GM21515 (cell line): ENCODE measurements around the gene CRISP2.
"Not testable (repeated sequence)": the region's sequence is repeated elsewhere in the genome, so short reads cannot be mapped to it uniquely, and the experiment has no call there.

ENCODE experiments used
- ATAC-seq: cut with Tn5 transposase; IDR thresholded peaks from one replicate; pipeline ENCODE4 v1.9.1; 2021; ENCODE audit not compliant: unreplicated experiment

CRISP2 gene, protein sequence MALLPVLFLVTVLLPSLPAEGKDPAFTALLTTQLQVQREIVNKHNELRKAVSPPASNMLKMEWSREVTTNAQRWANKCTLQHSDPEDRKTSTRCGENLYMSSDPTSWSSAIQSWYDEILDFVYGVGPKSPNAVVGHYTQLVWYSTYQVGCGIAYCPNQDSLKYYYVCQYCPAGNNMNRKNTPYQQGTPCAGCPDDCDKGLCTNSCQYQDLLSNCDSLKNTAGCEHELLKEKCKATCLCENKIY

DNA sequence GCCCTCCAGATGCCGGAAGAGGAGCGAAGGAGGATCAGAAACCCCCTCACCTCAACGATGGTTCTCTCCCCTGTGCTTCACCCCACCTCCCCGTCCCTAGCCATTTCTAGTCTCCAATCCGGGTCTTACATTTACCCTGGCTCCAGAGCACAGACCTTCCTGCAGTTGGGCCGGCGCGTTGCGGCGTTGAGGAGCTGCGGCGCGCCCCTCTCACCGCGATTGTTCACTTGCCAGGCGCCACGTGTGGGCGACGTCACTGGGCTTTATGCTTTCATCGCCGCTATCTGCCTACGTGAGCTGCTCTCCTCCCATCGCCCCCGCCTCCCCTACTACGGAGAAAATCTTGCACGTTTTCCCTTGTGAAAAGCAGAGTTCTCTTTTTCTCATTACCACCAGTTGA is at the start of gene CRISP2:
TSS of gene CRISP2 (minus strand) at position 198 of the 400 bp plus-strand sequence. CDS start 4,347 bp downstream, outside the sequence.
- ATAC-seq, result no peak

DNA sequence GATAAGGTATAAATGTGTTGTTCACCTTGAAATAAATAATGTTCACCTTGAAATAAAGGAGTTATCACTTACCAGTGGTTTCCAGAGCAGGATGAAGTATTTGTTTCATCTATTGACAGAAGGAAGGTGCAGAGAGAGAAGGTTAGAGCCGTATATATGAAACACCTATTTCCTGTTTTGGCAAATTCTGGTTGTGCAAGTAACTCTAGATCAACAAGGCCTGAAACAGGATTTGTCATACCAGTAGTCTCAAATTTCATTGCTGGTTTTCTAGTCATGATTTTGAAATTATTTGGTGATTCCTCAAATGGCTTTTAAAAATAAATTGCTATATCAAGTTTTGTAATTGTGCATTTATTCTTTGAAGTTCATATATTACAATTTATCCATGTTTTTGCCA is 30.9 kb upstream of the CRISP2 start, which contains the start of gene CRISP3:
TSS of gene CRISP3 (minus strand) at position 130 of the 400 bp plus-strand sequence. CDS start at position 109, 21 bp downstream.
- ATAC-seq, result no peak

DNA sequence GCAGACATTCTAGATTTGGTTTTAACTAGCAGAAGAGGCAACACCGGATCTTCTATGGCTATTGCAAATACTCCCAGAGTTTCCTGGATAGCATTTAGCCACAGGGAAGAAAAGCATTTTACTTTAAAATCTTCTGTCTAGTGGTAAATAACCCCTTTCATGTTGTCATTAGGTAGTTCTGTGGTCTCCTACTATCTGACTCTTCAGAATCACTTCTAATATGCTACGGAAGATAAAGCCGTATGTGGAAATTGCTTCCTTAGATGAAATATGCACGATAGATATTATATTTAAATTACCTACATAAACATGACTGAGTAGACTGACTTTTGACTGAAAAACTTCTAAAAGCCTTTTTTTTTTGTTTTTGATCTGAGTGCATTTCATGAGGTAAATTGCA is 30.1 kb upstream of the CRISP2 start:
- no peak for ATAC-seq

DNA sequence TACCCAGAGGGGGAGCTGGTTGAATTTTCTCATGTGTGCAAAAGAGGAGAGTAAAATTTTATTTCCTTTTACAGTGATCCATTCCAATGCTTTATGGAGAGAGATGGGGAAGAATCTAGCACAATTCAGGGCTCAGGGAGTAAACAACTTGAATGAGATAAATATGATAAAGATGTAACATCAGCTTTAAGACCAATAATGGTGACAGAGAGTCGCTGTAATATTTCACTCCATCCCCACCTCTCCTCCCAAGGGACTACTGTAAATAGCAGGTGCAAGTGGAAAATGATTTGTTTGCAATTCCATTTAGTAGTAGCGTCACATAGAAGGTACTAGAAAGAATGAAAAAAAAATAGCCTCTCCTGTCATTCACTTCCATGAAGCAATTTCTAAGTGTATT is 26.1 kb upstream of the CRISP2 start:
- ATAC-seq, result no peak

DNA sequence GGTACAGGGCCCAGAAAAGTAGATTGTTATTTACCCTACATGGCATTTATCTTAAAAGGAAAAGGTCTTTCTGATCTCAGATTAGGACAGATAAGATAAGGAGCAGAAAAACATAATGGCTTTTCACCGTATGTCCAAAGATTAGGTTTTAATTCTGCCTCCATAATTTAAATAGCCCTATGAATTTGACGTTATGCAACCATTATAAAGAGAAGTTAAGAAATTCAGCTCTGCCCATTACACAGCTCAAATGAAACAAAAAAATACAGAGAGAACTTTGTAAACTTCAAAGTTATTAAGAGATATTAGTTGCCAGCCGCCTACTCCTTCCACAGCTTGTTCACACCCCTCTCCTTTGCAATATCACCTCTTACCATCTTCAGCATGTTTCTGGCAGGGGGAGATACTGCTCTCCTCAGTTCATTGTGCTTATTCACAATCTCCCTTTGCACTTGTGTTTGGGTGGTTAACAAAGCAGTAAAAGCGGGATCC is 22.7 kb upstream of the CRISP2 start:
- no peak for ATAC-seq

DNA sequence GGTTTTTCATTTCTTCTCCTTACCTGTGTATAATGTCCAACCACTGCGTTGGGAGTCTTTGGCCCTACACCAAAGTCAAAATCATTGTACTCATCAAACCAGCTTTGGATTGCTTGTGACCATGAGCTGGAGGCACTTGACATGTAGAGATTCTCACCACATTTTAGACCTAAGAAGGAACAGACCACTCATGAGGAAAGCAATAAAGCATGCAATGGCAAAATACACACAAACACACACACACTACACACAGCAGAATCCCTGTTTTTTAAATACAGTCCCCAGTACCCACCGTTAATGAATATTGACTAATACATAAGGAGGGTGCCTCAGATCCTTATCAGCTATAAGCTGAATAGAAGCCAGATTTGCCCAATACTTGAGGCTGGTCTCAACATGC is 20.3 kb upstream of the CRISP2 start:
- no peak for ATAC-seq

DNA sequence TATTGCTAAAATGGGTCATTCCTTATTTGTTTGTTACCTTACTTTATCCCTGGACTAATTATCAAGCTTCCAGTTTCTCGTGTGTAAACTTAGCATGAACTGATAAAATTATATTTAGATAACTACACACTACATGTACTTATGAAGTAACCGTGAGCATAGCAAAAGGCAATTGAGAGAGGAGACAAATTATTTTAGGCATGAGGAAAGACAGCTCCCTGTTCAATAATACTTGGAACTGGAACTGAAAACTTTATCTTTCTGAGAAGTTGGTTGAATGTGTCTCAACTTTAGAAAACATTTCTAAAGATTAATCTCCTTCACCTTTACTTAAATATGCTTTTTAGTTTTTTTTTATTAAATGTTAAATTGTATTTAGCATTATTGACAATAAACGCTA is 19.4 kb upstream of the CRISP2 start:
- no peak for ATAC-seq

DNA sequence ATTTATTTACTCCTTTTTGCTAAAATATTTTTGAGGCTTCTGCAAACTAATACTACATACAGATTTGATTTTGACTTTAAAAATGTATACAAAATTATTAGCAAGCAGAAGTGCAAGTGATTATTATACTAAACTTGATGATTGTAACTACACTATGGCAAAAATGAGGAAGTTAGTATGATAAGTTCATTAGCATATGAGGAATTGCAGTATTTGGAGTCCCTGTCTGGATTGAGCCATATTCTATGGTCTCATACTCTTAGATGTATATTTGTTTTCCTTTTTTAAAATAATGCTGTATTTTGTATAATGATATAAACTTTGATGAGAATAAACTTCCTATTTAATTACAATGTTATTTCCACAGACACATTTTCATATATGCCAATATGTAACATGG is 16.9 kb upstream of the CRISP2 start:
- no peak for ATAC-seq

DNA sequence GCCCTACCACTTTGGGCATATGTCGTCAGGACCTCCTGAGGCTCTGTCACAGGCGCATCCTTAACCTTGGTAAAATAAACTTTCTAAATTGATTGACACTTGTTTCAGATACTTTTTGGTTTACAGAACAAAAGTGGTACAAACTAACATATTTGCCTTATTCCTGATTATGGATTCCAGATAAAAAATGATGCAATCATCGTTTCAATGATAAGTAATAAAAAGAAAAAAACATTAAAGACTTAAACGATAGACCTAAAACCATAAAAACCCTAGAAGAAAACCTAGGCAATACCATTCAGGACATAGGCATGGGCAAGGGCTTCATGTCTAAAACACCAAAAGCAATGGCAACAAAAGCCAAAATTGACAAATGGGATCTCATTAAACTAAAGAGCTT is 10.6 kb upstream of the CRISP2 start:
- not testable (repeated sequence) for ATAC-seq

DNA sequence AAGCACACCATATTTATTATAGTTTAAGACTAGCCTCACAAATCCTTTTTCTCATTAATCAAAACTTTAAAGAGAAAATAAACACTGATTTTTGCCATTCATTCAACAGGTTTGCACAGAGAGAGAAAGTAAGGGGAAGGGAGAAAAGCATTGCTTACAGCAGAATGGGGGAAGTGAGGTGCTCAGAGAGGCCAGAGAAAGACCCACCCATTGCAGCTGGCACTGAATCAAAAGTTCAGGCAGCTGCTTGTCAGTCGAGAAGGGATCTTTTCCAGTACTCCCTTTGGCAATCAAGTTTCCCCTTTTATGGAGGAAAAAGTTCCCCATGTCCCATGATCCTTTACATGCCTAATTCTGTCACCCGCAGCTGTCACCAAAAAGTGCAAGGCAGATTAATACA is 8.0 kb upstream of the CRISP2 start:
- no peak for ATAC-seq

DNA sequence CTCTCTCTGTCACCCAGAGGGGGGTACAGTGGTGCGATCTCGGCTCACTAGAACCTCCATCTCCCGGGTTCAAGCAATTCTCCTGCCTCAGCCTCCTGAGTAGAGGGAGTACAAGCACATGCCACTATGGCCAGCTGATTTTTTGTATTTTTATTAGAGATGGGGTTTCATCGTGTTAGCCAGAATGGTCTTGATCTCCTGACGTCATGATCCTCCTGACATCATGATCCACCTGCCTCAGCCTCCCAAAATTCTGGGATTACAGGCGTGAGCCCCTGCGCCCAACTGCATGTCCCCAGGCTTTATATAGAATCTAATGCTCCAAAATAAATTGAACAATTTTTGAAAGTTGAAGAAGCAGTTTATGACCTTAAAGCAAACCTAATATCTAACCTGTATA is 7.0 kb upstream of the CRISP2 start:
- ATAC-seq, result no peak

DNA sequence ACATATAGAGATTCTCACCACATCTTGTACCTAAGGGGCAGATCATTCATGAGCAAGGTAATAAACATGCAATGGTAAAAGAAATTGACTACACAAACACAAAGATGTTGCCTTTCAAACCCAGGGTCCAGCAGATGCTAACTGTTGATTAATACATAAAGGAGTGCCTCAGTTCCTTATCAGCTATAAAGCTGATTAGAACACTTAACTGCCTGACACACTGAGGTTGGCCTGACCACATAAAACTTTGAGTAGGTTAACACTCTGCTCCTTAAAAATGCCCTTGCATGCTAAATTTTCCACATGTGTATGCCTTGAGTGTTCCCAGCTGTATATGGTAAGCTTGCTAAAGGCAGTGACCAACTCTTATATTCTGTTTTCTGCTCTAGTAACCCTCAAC is 14.9 kb downstream of the CRISP2 start:
- no peak for ATAC-seq

DNA sequence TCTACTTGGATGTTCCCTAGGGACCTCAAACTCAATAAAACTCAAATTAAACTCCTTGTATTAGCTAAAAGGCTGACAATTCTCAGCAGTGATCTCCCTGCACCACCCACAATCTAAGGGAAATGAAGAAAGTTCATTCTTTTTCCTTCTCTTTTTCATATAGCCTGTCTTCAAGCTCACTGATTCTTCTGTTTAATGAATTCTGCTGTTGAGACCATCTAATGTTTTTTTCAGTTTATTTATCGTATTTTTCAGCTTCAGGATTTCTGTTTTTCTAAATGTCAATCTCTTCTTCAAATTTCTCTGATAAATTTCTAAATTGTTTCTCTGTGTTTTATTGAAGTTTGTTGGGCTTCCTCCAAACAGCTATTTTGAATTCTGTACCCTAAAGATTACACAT is 19.8 kb downstream of the CRISP2 start:
- no peak for ATAC-seq

DNA sequence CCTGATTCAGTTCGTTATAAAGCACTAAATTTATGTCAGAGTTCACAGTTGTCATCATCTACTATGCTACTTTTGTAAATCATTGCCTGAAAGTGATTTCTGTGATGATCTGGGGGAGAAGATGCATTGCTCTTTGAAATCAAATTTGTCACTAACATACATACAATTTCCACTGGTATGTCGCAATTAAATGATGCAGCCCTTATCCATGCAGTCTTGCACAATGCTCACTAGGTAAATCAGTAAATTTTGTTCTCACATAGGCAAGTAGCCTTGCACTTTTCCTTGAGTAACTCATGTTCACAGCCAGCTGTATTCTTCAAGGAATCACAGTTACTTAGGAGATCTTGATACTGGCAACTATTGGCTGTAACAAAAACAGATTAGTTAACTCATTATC is 20.8 kb downstream of the CRISP2 start:
- no peak for ATAC-seq

DNA sequence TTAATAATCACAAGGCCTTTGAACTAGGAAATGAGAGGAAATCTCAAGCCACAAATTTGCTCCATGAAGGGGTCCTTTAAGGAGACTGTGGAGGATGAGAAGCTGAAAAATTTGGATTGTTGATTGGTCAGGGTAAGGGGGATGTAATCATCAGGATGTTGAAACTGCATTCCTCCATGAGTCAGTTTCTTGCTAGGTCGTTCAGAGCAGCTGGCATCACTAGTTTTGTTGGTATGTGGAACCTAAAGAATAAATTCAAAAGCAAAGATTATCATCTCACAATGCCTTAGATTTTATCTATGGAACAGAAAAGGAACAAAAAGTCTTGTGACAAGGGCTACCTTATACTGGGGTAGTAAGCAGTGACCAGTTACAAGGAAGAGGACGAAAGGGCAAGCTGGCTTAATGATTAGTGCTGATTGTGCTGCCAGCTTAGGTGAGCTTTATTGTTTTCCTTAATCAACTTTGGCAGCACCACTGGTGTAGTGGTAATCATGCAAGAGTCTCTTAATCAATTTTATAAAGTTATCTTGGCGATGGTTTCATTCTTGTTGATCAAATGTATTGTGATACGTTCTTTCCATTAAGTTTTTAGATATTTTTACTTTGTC is 36.6 kb downstream of the CRISP2 start:
- no peak for ATAC-seq

DNA sequence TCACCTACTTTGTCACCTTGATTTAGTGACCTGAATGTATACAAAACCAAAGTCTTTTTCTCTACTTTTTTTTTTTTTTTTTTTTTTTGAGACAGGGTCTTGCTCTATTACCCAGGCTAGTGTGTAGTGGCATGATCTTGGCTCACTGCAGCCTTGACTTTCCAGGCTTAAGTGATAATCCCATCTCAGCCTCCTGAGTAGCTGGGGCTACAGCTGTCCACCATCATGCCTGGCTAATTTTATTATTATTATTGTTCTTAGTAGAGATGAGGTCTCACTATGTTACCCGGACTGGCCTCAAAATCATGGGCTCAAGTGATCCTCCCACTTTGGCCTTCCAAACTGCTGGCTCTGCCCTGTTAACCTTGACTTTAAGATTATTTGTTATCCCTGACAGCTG is 37.5 kb downstream of the CRISP2 start:
- ATAC-seq, result no peak

DNA sequence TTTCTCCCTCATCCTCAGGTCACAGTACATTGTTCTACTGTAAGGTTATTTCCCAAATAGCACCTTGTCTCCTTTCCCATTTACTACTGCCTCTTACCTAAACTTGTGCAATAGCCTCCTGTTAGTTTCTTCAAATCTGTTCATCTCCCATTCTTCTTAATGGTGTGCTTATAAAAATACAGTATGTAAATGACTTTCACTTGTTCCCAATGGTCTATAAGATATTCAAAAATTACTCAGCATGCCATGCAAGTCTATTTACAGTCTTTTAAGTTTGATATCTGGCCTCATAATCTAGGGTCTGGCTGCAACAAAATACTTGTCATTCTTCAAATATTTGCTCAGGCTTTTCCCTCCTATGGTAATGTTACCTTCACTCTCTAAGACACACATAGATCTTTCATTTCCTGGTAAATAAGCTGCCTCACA is 45.2 kb downstream of the CRISP2 start:
- ATAC-seq, result no peak

DNA sequence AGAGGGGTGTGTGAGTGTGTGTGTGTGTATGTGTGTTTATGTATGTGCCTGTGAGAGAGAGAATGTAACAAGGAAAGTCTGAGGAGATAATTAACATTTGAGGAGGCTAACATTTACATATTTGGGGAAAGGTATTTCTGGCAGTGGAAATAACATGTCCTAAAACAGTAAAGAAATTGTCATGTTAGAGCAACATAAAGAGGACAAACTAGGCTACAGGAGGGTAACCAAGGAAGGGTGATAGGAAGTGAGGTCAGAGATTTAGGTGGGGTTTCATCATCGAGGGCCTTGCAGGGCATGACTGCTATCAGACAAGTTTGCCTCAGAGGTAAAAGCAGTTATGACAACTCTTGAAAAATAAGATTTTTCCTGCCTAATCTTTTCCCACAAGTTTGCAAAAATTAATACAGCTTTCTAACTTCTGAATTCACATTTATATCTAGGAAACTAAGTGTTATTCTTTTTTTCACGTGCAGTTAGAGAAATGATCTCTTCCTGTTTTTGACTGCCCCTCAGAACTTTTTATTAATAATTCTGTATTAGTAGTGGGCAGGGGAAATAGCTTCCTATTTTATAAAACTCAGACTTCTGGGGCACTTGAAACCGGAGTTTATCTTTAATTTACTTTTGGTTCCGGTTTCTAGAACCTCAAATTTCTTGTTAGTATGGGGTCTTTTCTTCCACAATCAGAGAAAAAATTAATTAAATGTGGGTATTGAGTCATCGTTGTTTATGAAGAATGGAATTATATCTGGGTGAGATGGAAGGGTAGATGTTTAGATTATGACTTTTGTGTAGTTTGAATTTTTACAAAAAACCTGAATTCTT is 46.2 kb downstream of the CRISP2 start:
- no peak for ATAC-seq

DNA sequence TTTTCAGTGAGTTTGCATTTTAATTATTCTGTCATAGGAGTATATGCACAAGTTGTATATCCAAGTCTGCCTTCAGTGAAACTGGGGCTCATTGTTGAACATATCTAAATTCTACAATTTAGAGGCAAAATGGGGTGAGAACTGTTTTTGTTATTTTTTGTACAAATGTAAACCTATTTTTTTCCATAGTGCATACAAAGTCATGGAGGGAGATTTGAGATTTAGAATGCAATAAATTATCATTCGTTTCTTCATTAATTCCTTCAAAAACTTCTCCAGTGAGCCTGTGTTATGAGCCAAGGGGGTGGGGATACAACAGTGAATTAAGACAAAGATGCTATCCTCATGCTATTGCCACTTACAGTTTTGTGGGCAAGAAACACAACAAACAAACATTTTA is 46.9 kb downstream of the CRISP2 start:
- ATAC-seq, result no peak

DNA sequence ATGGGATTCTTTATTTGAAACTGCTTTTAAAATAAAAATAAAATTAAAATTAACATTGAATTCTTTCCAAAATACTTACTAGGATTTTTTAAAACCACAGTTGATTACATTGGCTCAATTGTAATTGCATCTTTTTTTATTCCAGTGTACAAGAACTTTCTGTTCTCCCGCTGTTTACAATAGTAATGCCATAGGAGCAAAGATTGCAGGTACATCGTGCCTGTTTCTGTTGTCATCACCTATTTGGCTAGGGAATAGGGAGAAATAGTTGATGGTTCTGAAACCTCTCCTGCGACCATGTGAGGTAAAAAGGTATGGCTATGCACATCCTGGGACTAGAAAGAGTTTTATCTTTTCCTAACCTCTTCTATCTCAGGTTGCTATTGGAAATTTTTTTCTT is 48.5 kb downstream of the CRISP2 start:
- ATAC-seq, result no peak

DNA sequence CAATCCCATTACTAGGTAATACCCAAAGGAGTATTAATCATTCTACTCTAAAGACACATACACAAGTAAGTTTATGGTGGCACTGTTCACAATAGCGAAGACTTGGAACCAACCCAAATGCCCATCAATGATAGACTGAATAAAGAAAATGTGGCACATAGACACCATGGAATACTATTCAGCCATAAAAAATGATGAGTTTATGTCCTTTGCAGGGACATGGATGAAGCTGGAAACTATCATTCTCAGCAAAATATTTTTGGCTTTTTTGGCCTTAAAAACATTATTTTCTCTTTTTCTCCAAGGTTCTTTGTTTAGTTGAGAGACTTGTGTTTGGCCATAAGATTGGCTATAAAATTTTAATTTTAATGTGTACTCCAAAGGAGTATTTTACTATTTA is 49.3 kb downstream of the CRISP2 start:
- not testable (repeated sequence) for ATAC-seq

DNA sequence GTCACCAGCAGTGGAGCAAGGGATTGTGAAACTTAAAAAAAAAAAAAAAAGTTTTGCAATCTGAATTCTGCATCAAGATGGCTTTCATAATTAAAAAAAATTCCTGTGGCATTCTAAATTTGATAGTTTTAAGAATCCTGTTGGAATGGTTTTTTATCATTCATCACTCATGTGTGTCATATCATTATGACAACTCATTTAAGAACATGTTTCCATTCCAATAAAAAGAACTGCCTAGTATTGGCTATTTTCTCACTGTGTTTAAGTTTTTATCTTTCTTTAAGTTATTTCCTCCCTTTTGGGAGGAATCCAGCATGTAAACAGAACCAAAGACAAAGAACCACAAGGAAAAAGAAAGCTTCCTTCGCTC is 50.5 kb downstream of the CRISP2 start:
- ATAC-seq, result no peak
